COLO668 (cell line): ENCODE results near the gene ZNF605.
"Not testable (repeated sequence)": the region's sequence is repeated elsewhere in the genome, so short reads cannot be mapped to it uniquely, and the experiment has no call there.

Experiments
- DNase-seq: peaks from one replicate; lab custom pipeline; 2025; ENCODE audit not compliant: unreplicated experiment; lab: John Stamatoyannopoulos, UW

Gene ZNF605

GRCh38 chr12:132908145-132909029 lies 47.7 kb downstream of the ZNF605 start:
- peak; percentile 96 for DNase-seq

DNA sequence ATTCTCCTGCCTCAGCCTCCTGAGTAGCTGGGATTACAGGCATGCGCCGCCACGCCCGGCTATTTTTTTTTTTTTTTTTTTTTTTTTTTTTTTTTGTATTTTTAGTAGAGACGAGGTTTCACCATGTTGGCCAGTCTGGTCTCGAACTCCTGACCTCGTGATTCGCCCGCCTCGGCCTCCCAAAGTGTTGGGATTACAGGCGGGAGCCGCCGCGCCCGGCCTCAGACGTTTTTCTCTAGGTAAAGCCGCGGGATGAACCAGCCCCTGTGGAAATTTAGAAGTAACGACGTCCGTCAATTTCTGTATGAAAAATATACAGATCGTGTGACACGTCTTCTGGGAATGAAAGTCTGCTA lies 48.3 kb downstream of the ZNF605 start:
- not testable (repeated sequence) for DNase-seq

- DNase-seq: no peak
These were observed 48.9 kb downstream of the ZNF605 start for GRCh38 chr12:132907216-132907615.

DNA sequence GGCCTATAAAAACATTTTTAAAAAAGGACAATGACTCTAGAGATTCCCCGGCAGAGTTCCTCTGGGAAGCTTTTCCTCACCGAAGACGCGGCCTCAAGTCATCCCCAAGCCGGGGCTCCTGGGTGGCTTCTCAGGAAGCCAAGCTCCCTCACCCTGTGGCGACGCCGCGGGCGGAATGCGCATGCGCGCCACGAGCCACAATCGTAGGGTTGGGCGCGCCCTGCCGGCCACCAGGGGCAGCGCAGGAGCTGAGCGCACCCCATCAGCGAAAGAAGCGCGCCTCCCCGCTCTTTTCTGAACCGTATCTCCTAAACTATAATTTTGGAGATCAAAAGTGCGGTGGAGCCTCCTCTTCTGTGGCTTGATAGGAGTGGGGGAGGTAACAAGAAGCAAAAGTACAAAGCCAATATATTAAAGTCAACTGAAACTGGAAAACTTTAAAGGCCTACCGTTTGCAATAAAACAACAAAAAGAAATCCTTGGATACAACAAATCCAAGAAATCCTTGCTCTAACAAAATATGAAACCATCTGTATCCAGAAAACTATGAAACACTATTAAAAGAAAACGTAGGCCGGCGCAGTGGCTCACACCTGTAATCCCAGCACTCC lies 51.3 kb downstream of the ZNF605 start:
- no peak for DNase-seq

DNA sequence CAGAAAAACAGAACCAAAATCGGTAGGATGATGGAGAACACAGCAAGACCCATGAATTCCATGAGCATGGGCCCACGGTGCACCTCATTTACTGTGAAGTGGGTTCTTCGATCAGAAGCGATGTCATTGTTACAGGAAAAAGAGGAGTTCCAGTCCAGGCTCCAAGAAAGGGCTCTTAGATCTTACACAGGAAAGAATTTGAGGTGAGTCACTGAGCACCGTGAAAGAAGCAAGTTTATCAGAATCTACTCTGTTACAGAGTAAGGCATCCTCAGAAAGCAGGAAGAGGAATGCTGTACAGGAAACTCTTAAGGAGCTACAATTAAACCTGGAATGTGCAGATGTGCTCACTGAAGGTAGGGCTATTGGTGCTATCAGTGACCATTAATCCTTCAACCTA lies 57.1 kb downstream of the ZNF605 start:
- no peak for DNase-seq

DNA sequence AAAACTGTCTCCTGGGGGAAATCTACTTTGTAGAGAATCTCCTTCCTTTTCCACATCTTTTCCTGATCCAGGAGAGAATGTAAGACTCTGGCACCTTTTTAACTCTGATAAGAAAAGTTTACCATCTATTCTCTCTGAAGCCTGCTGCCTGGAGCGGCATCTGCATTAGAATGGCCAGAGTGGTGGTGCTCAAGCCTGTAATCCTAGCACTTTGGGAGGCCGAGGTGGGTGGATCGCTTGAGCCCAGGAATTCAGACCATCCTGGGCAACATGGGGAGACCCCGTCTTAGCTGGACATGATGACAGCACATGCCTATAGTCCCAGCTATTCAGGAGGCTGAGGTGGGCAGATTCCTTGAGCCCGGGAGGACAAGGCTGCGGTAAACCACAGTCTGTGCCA lies 67.3 kb downstream of the ZNF605 start:
- no peak for DNase-seq

DNA sequence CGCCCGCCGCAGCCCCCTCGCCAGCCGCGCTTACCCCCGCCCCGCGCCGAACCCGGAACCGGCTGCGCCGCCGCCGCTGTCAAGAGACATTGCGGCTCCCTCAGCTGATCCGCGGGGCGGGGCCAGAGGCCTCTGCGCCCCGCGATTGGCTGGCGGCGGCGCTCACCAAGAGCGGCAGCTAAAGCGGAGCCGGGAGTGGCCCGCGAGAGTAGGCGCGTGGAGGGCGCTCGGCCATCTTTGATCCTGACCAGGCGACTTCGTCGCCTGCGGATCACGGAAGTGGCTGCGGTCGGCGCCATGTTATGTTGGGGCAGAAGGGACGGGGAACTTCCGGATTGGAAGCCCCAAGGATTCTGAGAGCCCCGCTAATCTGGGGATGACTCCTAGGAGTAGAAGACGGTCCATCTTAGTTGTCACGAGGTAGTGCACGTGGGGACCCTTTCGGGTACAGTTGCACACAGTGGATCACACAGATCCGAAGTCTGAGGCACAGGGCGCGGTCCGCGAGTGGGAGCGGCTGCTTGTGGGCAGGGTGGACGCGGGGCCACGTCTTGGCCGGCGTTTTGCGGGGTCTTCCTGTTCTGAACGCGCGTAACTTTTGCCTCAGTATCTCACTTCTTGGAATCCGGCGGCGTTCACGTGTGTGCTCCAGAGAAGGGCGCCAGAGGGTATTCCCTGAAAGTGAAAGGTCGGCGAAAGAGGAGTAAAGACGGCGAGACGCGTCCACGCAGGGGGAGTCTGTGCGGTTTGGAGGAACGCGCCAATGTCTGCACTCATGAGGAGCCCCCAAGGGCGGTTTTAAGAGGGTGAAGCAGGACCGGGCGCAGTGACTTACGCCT lies 68.4 kb downstream of the ZNF605 start, which contains the start of gene CHFR:
CHFR (minus strand) TSS at position 93 of the 839 bp plus-strand sequence. CDS start 277 bp downstream, outside the sequence.
- DNase-seq: peak; percentile 96

DNA sequence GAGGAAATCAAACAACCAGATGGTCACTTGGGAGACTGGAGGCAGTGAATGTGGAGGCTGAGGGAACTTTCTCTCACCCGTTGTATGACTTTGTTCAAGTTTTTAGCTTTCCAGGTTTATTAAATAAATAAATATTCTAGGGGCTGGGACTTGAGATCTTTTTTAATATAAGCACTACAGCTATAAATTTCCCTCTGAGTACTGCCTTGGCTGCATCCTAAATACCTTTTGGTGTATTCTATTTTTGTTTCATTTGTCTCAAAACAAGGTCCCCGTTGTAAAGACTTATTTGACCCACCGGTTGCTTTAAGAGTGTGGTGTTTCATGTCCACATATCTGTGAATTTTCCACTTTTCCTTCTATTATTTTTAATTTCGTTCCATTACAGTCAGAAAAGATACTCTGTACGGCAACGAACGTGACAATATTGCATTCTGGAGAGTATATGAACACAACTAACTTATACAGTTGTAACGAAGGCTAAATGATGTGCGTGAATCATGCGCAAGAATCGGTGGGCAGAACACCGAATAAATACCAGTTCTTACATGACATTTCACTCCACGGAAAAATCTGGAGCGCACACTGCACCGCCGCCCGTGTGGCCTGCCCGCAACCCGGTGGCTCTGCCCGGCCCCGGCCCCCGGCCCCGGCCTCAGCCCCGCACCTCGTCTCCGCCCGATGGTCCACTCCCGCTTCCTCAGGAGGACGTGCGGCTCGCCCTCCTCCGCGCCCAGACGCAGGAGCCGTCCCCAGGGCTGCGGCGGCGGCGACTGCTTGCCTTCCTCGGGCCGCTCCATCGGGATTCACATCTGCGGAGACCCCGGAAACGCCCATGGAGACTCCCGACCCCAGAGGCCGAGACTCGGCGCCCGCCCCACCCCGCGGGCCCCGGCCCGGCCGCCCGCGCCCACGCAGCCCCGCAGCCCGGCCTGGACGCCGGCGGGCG lies 69.3 kb downstream of the ZNF605 start:
- DNase-seq: peak; percentile 33

DNA sequence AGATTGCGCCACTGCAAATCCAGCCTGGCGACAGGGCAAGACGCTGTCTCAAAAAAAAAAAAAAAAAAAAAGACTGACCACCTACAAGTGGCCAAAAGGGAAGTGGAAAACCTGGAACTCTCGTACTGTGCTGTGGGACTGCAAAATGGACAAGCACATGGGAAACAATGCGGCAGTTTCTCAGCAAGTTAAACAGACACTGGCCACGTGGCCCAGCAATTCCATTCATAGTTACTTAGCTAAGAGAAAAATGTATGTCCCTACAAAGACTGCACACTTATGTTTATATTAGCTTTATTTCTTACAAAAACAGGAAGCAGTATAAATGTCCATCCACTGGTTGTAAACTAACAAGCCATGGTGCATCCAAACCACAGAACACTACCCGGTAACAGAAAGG lies 74.3 kb downstream of the ZNF605 start:
- no peak for DNase-seq

DNA sequence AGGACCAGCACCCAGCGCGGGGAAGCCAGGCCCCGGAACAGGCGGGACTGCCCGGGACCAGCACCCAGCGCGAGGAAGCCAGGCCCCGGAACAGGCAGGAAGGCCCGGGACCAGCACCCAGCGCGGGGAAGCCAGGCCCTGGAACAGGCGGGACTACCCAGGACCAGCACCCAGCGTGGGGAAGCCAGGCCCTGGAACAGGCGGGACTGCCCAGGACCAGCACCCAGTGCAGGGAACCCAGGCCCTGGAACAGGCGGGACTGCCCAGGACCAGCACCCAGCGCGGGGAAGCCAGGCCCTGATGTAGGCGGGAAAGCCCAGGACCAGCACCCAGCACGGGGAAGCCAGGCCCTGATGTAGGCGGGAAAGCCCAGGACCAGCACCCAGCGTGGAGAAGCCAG lies 81.5 kb downstream of the ZNF605 start:
- not testable (repeated sequence) for DNase-seq

DNA sequence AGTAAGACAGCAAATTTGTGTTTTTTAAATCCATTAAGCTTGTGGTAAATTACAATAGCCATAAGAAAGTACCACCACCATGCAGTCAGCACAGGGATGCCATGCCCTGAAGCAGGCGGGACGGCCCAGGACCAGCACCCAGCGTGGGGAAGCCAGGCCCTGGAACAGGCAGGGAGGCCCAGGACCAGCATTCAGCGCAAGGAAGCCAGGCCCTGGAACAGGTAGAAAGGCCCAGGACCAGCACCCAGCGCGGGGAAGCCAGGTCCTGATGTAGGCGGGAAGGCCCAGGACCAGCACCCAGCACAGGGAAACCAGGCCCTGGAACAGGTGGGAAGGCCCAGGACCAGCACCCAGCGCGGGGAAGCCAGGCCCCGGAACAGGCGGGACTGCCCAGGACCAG lies 81.9 kb downstream of the ZNF605 start:
- no peak for DNase-seq

DNA sequence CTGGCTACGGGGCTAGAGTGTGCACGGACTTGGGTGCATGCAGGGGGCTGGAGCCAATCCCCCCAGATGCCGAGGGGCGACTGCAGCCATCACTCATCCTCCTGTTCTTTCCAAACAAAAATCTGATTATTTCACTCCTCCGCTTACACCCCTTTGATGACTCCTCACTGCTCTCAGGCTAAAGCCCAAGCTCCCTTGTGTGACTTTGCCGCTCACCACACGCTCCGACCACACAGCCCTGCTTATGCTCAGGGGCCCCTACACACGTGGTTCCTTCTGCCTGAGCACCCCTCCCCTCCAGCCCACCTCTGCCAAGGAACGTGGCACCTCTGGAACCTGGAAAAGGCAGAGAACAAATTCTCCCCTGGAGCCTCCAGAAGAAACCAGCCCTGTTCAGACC lies 82.4 kb downstream of the ZNF605 start:
- DNase-seq: no peak

DNA sequence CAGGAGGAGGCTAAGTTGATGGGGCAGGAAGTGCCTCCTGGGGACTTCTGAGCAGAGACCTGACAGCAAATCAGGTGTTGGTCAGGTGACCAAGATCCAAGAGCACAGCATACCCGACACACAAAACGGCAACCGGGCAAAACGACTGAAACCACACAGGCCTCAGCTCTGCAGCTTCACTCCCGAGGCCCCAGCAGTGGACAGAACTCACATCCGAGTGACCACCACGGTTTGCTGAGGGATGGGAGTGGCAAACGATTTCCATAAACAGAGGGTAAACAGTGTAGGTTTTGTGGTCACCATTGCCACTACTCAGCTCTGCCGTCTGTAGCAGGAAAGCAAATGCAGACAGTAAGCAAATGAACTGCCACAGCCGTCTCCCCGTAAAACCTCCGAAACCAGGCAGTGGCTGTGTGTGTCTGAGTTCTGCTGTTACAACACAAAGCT lies 83.1 kb downstream of the ZNF605 start:
- no peak for DNase-seq

GRCh38 chr12:132872073-132872855 lies 83.8 kb downstream of the ZNF605 start:
- DNase-seq: no peak

DNA sequence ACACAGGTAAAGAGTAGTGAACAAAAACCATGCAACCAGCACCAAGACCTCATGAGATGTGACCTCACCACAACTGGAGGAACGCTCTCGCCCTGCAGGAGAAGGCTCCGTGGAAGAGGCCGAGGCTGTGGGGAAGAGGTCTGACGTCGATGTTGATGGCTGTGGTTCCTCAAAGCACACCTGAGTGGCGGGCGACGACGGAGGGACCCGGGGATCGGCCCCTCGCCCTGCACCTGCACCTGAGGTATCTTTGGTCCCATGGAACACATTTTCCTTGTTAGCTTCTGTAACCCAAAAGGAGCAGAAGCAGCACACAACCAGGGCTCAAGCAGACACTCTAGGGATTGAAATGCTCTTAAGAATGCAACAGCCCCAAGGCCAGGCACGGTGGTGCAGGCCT lies 86.6 kb downstream of the ZNF605 start:
- DNase-seq: no peak
